Endothelial cell of umbilical vein (primary cell): ENCODE measurements around the gene SDCCAG8. TPM values are rescaled to one million over a fixed set of nuclear protein-coding genes. Genes with fewer than 3 reads are reported as not detected.

ENCODE experiments used
- BruUV-seq: library from RNA; stranded (reverse); fragments of 400-500 nt; replicated peaks from 2 replicates; lab custom pipeline; 2021; lab: Mats Ljungman, UMichigan
- CTCF ChIA-PET: fragments of 300-600, 350-600 bp; sonication (Branson Sonifier 250); formaldehyde crosslinking; loops from one replicate; lab custom pipeline; 2021; ENCODE audit warnings: antibody characterized with exemption, inconsistent platforms; lab: Charles Lee
- POLR2A ChIA-PET: fragments of 300-600, 350-600 bp; sonication (Branson Sonifier 250); formaldehyde crosslinking; loops from one replicate; lab custom pipeline; 2021; ENCODE audit warnings: antibody characterized with exemption, inconsistent platforms; lab: Charles Lee
- DNase-seq: peaks from one replicate; pipeline ENCODE4 v3.0.0-alpha.2; 2011; ENCODE audit warnings: low read depth, low spot score
- FAIRE-seq: peaks from 2 replicates; lab custom pipeline; 2011; peaks lifted over from hg19 to GRCh38; lab: Jason Lieb, UNC
- H2AFZ ChIP-seq: 2 replicates; pipeline ENCODE4 v1.6.0; 2012; ENCODE audit warnings: low read depth, low read length, control low read depth, inconsistent platforms
- H3K27ac ChIP-seq: 2 replicates; pipeline ENCODE4 v1.5.1; 2011; ENCODE audit warnings: low read depth, mild to moderate bottlenecking, control low read depth, low read length, moderate library complexity; ENCODE audit not compliant: insufficient read depth
- H3K27me3 ChIP-seq, 2 experiments: 2 replicates each; pipeline versions ENCODE4 v1.6.0 to v1.6.1; 2011; ENCODE audit warnings: low read length in 2 of 2, mixed read lengths in 1 of 2; ENCODE audit not compliant: control insufficient read depth in 2 of 2, insufficient read depth in 2 of 2
- H3K36me3 ChIP-seq, 2 experiments: 2 replicates in 1 of 2; 3 replicates in 1 of 2; pipeline ENCODE4 v1.5.1; 2011; ENCODE audit warnings: low read length in 2 of 2, mild to moderate bottlenecking in 1 of 2, moderate library complexity in 1 of 2; ENCODE audit not compliant: control insufficient read depth in 2 of 2, insufficient read depth in 2 of 2; ENCODE audit errors: extremely low read depth in 1 of 2
- H3K4me1 ChIP-seq: 3 replicates; pipeline ENCODE4 v1.5.1; 2011; ENCODE audit warnings: mild to moderate bottlenecking, low read length; ENCODE audit not compliant: control insufficient read depth, insufficient read depth; ENCODE audit errors: extremely low read depth
- H3K4me2 ChIP-seq: 2 replicates; pipeline ENCODE4 v1.6.1; 2011; ENCODE audit warnings: low read length, control low read depth, mixed read lengths; ENCODE audit not compliant: insufficient read depth
- H3K4me3 ChIP-seq, 3 experiments: fragments of 200-600 bp in 1 of 3; sonication (generic), shearing (Covaris generic) in 1 of 3; replicated peaks in 1 of 3; 2 replicates each; pipeline ENCODE4 v1.5.1; 2011 to 2016; ENCODE audit warnings: control low read depth in 3 of 3, low read length in 3 of 3, mild to moderate bottlenecking in 2 of 3, inconsistent platforms in 1 of 3, low read depth in 1 of 3, moderate library complexity in 1 of 3; ENCODE audit not compliant: insufficient read depth in 1 of 3
- H3K79me2 ChIP-seq: 2 replicates; pipeline ENCODE4 v1.6.0; 2012; ENCODE audit warnings: low read length, inconsistent platforms; ENCODE audit not compliant: control insufficient read depth, insufficient read depth
- H3K9ac ChIP-seq: replicated peaks from 2 replicates; pipeline ENCODE3; 2011; ENCODE audit warnings: low read length, control low read depth; ENCODE audit not compliant: insufficient read depth; ENCODE audit errors: extremely low read depth
- H3K9me1 ChIP-seq: replicated peaks from 3 replicates; pipeline ENCODE4 v1.6.0; 2011; ENCODE audit warnings: mild to moderate bottlenecking, low read length; ENCODE audit not compliant: control insufficient read depth, insufficient read depth; ENCODE audit errors: extremely low read depth
- H3K9me3 ChIP-seq: replicated peaks from 2 replicates; pipeline ENCODE4 v1.5.1; 2012; ENCODE audit warnings: low read length, inconsistent platforms; ENCODE audit not compliant: control insufficient read depth, insufficient read depth
- H4K20me1 ChIP-seq: replicated peaks from 2 replicates; pipeline ENCODE3; 2011; ENCODE audit warnings: mild to moderate bottlenecking, low read length; ENCODE audit not compliant: control insufficient read depth, insufficient read depth; ENCODE audit errors: extremely low read depth
- CTCF ChIP-seq, 2 donors: IDR thresholded peaks; 1 replicate in 1 of 2; 2 replicates in 1 of 2; pipeline ENCODE4 v1.5.1; 2011; ENCODE audit warnings: low read length in 2 of 2, mild to moderate bottlenecking in 2 of 2, moderate library complexity in 2 of 2, control low read depth in 1 of 2, inconsistent platforms in 1 of 2, low read depth in 1 of 2; ENCODE audit not compliant: insufficient read depth in 1 of 2; ENCODE audit errors: extremely low read depth in 1 of 2
- GATA2 ChIP-seq: IDR thresholded peaks from 2 replicates; pipeline ENCODE4 v1.7.0; 2011; ENCODE audit warnings: low read depth, mild to moderate bottlenecking, moderate library complexity, mixed read lengths, low read length; ENCODE audit not compliant: insufficient read length, insufficient read depth
- JUN ChIP-seq: IDR thresholded peaks from 2 replicates; pipeline ENCODE4 v1.6.1; 2011; ENCODE audit warnings: borderline replicate concordance, low read depth; ENCODE audit not compliant: insufficient read length, insufficient read depth
- MAX ChIP-seq: IDR thresholded peaks from 2 replicates; pipeline ENCODE4 v1.6.1; 2011; ENCODE audit not compliant: insufficient read depth, insufficient read length
- MYC ChIP-seq: IDR thresholded peaks from one replicate; pipeline ENCODE4 v1.6.1; 2011; ENCODE audit warnings: mild to moderate bottlenecking, low read depth, low read length
- POLR2AphosphoS5 ChIP-seq: IDR thresholded peaks from 2 replicates; pipeline ENCODE4 v1.6.1; 2012; ENCODE audit warnings: low read depth, mild to moderate bottlenecking, control low read depth, low read length, moderate library complexity; ENCODE audit not compliant: insufficient read depth
- dilution Hi-C: fragments of 300-500 bp; cut with MboI; formaldehyde crosslinking; loops from one replicate; pipeline ENCODE4 v1.15.0; 2019; ENCODE audit warnings: low sequenced_read_pairs; ENCODE audit not compliant: extremely low pct_ligation_motif_present
- intact Hi-C: fragments of 100-400 bp; cut with micrococcal nuclease; formaldehyde crosslinking; loops from one replicate; pipeline ENCODE4 v1.10.0; 2022
- polyA plus RNA-seq, 4 experiments: library from polyadenylated mRNA; depleted of rRNA in 3 of 4; stranded (reverse) in 3 of 4; unstranded in 1 of 4; fragments of >200 nt; gene quantifications; 2 replicates each; pipeline versions ENCODE4 v1.2.1 to v1.2.3, GENCODE V29; 2011 to 2012; ENCODE audit warnings: missing spikeins in 1 of 4
- total RNA-seq: library from RNA; stranded (reverse); gene quantifications from 2 replicates; pipeline ENCODE4 v1.2.3, GENCODE V29; 2021

Gene SDCCAG8
- total and polyA plus RNA-seq, 2 donors (not counting 3 experiments of a cell fraction or from before 2014, with no cell fraction given), result 14.6 to 25.7 TPM

- no peak overlapping the region for H3K9ac ChIP-seq
- ChIA-PET POLR2A (no interaction called here), CTCF (interaction anchor here (0.6 to 1.8 kb wide), 2 partner anchors 432 to 948 kb away, joined by 3 to 4 read pairs; no protein-coding TSS in a partner anchor)
These were observed 95.5 kb downstream of the SDCCAG8 start for GRCh38 chr1:243351337-243351736.

More at GRCh38 chr1:243351337-243351736, 95.5 kb downstream of the SDCCAG8 start:
- dilution Hi-C loops (no loop called here), intact Hi-C loops (no loop called here)
- H3K27ac ChIP-seq, result no peak overlapping the region
- H3K4me3 ChIP-seq, result no peak overlapping the region
- H3K27me3 ChIP-seq, result no peaks in the 10 kb centered on the region
- no peak overlapping the region for H2AFZ ChIP-seq
- FAIRE-seq, result no peak
- H4K20me1 ChIP-seq, result no peaks in the 10 kb centered on the region
- DNase-seq, result no peak
- H3K4me1 ChIP-seq, result peaks cover 6% of the 10 kb centered on the region
- no TSS peak for BruUV-seq
- no peaks in the 10 kb centered on the region for H3K79me2 ChIP-seq
- peaks cover 2 to 5% of the 10 kb centered on the region in 2 experiments for H3K36me3 ChIP-seq
- no peak overlapping the region for H3K4me2 ChIP-seq
- TF ChIP-seq POLR2AphosphoS5 (no peak), JUN (no peak), MYC (no peak), CTCF (IDR thresholded peaks at IDR 0.05; ENCODE audit: extremely low read depth in 1 of 2, insufficient read depth in 1 of 2, low read depth in 1 of 2, low read length in 2 of 2) (no peak), GATA2 (no peak), MAX (no peak)
- no peaks in the 10 kb centered on the region for H3K9me3 ChIP-seq
- H3K9me1 ChIP-seq, result no peaks in the 10 kb centered on the region
